Effector CD8-positive, alpha-beta T cell (primary cell): ENCODE data around the gene CDH3.
A peak's percentile ranks its signal among the peaks of the same experiment; 100 is the strongest.
"Not testable (repeated sequence)": the region's sequence is repeated elsewhere in the genome, so short reads cannot be mapped to it uniquely, and the experiment has no call there.

Experiments
- DNase-seq: peaks from one replicate; lab custom pipeline; 2025; lab: John Stamatoyannopoulos, UW

Gene CDH3

GRCh38 chr16:68704232-68704867 lies 59.2 kb downstream of the CDH3 start:
- DNase-seq: peak; percentile 8

DNA sequence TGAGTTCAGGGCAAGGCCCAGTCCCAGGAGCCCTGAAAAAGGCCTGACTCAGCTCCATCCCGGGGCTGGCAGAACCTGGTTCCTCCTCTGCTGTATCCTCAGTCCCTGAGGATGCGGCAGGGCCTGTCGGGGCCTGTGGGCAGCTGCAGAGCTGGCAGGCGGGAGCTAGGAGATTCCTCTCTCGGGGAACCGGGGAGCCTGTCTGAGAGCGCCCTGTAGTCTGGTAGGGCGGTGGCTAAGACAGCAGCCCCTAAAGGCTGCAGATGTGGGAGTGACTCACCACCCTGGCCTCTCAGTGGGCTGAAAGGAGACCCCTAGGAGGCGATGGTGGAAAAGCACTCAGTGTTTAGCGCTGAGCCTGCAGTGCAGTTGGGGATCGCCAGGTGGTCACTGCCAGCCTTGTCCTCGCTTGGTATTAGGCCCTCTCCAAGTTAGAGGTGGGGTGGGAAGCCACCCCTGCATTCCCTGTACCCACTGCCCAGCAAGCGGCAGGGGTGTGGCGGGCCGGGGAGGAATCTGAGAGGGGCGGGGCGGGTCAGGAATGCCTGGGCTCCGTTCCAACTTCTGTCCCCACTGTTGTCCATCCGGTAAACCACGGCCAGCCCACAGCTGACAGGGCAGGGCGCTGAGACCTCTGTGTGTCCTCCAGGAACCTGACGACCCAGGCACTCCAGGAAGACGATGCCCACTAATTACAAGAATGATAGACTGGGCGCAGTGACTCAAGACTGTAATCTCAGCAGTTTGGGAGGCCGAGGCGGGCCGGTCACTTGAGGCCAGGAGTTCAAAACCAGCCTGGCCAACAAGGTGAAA lies 62.4 kb downstream of the CDH3 start:
- DNase-seq: no peak

DNA sequence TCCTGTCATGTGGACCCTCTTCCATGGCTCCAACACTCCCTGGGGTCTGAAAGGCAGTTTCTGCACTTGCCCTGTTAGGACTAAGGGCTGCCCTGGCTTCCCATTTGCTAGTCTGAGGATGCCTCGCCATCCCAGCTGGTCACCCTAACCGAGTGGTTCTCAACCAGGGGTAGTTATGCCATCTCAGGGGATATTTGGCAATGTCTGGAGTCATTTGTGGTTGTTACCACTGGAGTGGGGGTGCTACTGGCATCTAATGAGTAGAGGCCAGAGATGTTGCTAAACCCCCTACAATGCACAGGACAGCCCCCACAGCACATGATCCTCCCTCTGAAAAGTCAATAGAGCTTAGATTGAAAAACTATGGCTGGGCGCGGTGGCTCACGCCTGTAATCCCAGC lies 65.1 kb downstream of the CDH3 start:
- no peak for DNase-seq

GRCh38 chr16:68711421-68712139 lies 66.5 kb downstream of the CDH3 start:
- no peak for DNase-seq

- DNase-seq: no peak
These were observed 68.3 kb downstream of the CDH3 start for GRCh38 chr16:68713361-68713760.

GRCh38 chr16:68715471-68715870 lies 70.4 kb downstream of the CDH3 start:
- no peak for DNase-seq

DNA sequence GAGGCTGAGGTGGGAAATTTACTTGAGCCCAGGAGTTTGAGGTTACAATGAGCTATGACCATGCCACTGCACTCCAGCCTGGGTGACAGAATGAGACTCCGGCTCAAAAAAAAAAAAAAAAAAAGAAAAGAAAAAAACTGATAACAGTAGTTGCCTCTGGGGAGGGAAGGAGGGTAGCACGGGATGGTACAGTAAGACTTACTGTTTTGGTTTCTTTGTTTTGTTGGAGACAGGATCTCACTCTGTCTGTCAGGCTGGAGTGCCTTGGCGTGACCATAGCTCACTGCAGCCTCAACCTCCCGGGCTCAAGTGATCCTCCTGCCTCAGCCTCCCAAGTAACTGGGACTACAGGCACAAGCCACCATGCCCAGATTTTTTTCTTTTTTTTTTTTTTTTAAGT lies 71.4 kb downstream of the CDH3 start:
- not testable (repeated sequence) for DNase-seq

- no peak for DNase-seq
These were observed 72.6 kb downstream of the CDH3 start for GRCh38 chr16:68717684-68718083.

- DNase-seq: no peak
These were observed 73.5 kb downstream of the CDH3 start for GRCh38 chr16:68718590-68718989.

- no peak for DNase-seq
These were observed 74.9 kb downstream of the CDH3 start for GRCh38 chr16:68719993-68720489.

- DNase-seq: no peak
These were observed 77.3 kb downstream of the CDH3 start for GRCh38 chr16:68722119-68723024.

GRCh38 chr16:68724797-68725196 lies 79.7 kb downstream of the CDH3 start:
- no peak for DNase-seq

- no peak for DNase-seq
These were observed 83.4 kb downstream of the CDH3 start for GRCh38 chr16:68728523-68728922.

DNA sequence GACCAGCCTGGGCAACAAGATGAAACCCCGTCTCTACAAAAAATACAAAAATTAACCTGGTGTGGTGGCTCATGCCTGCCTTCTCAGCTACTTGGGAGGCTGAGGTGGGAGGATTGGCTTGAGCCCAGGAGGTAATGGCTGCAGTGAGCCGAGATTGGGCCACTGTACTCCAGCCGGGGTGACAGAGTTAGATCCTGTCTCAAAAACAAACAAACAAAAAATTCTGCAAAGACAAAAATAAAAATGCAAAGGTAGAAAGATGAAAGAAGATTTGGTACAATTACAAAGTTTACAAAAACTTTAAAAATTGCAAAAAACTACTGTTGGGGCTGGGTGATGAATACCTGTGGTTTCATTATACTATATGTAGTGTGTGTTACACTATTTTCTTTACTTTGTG lies 86.5 kb downstream of the CDH3 start:
- DNase-seq: no peak

- DNase-seq: no peak
These were observed 87.1 kb downstream of the CDH3 start for GRCh38 chr16:68732042-68732680.

DNA sequence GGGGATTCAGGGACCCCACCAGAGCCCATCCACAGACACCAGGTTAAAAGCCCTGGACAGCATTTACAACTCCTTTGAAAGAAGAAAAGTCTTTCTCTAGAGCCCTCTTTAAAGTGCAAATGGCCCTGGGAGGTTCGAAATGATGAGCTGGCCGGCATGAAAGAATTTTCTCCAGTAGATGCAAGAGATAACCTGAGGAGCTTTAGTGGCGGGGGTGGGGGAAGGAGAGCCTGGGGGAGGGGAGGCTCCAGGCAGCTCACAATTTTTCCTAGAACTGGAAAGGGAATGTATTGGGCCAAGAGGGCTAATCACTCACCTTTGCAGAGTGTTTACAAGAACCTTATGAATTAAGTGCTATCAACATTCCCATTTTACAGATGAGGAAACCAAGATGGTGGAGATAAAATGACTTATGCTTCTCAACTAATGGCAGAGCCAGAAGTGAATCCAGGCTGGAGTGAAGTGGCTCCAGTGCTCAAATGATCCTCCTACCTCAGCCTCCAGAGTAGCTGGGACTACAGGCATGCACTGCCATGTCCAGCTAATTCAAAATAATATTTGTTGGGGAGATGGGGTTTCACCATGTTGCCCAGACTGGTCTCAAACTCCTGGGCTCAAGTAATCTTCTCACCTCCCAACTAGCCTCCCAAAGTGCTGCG lies 87.8 kb downstream of the CDH3 start:
- DNase-seq: no peak

DNA sequence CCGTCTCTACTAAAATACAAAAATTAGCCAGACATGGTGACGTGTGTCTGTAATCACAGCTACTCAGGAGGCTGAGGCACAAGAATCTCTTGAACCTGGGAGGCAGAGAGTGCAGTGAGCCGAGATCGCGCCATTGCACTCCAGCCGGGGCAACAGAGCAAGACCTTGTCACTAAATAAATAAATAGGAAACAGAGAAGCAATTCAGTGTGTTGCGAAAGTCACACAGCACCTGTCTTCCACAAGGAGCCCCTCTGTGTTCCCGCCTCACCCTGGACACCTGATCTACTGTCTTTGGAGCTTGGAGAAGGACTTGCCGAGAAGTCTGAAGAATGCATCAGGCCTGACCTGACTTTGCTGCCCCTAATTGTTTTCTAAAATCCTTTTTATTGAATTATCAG lies 88.5 kb downstream of the CDH3 start:
- no peak for DNase-seq

GRCh38 chr16:68734782-68735181 lies 89.7 kb downstream of the CDH3 start:
- DNase-seq: no peak

DNA sequence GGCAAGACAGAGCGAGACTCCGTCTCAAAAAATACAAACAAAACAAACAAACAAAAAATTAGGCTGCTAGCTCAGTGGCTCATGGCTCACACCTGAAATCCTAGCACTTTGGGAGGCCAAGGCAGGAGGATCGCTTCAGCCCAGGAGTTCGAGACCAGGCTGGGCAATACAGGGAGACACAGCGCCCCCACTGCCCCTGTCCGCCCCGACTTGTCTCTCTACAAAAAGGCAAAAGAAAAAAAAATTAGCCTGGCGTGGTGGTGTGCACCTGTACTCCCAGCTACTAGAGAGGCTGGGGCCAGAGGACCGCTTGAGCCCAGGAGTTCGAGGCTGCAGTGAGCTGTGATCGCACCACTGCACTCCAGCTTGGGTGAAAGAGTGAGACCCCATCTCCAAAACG lies 91.5 kb downstream of the CDH3 start:
- no peak for DNase-seq

DNA sequence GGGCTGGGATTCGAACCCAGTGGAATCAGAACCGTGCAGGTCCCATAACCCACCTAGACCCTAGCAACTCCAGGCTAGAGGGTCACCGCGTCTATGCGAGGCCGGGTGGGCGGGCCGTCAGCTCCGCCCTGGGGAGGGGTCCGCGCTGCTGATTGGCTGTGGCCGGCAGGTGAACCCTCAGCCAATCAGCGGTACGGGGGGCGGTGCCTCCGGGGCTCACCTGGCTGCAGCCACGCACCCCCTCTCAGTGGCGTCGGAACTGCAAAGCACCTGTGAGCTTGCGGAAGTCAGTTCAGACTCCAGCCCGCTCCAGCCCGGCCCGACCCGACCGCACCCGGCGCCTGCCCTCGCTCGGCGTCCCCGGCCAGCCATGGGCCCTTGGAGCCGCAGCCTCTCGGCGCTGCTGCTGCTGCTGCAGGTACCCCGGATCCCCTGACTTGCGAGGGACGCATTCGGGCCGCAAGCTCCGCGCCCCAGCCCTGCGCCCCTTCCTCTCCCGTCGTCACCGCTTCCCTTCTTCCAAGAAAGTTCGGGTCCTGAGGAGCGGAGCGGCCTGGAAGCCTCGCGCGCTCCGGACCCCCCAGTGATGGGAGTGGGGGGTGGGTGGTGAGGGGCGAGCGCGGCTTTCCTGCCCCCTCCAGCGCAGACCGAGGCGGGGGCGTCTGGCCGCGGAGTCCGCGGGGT lies 92.1 kb downstream of the CDH3 start, which contains the start of gene CDH1:
Gene CDH1 (plus strand): TSS at position 247 of the 684 bp plus-strand sequence. CDS start 124 bp downstream, at position 371.
- no peak for DNase-seq
